MM.1S (cell line): ENCODE results near the gene PCDH19.

ENCODE experiments used
- DNase-seq: peaks from one replicate; pipeline ENCODE4 v3.0.0-alpha.2; 2015
- H2AFZ ChIP-seq: fragments of 300-600 bp; sonication (generic); 2 replicates; pipeline ENCODE4 v1.6.0; 2016; ENCODE audit warnings: antibody characterized with exemption, low read length
- H3F3A ChIP-seq: fragments of 300-600 bp; sonication (generic); 2 replicates; pipeline ENCODE4 v1.6.1; 2016; ENCODE audit warnings: mild to moderate bottlenecking, antibody characterized with exemption, low read length, moderate library complexity, mixed read lengths; ENCODE audit not compliant: insufficient read depth
- H3K27ac ChIP-seq: fragments of 300-600 bp; sonication (generic); 2 replicates; pipeline ENCODE4 v1.5.1; 2016; ENCODE audit warnings: mild to moderate bottlenecking, low read length
- H3K27me3 ChIP-seq: fragments of 300-600 bp; sonication (generic); replicated peaks from 2 replicates; pipeline ENCODE4 v1.6.0; 2016; ENCODE audit warnings: low read length; ENCODE audit not compliant: insufficient read depth
- H3K36me3 ChIP-seq: fragments of 300-600 bp; sonication (generic); replicated peaks from 2 replicates; pipeline ENCODE4 v1.6.1; 2016; ENCODE audit warnings: mild to moderate bottlenecking, low read length, mixed read lengths; ENCODE audit not compliant: insufficient read depth
- H3K4me1 ChIP-seq: fragments of 300-600 bp; sonication (generic); 2 replicates; pipeline ENCODE4 v1.6.1; 2016; ENCODE audit warnings: low read length, mixed read lengths
- H3K4me2 ChIP-seq: fragments of 300-600 bp; sonication (generic); 2 replicates; pipeline ENCODE4 v1.6.0; 2016; ENCODE audit warnings: low read depth, low read length
- H3K4me3 ChIP-seq: fragments of 300-600 bp; sonication (generic); 2 replicates; pipeline ENCODE4 v1.5.1; 2016; ENCODE audit warnings: low read length, mixed read lengths
- H3K79me2 ChIP-seq: fragments of 300-600 bp; sonication (generic); 2 replicates; pipeline ENCODE4 v1.6.1; 2016; ENCODE audit warnings: mixed run types, low read length, mixed read lengths
- H3K9ac ChIP-seq: fragments of 300-600 bp; sonication (generic); 2 replicates; pipeline ENCODE4 v1.6.1; 2016; ENCODE audit warnings: low read length, mixed read lengths
- H3K9me2 ChIP-seq: fragments of 300-600 bp; sonication (generic); replicated peaks from 2 replicates; pipeline ENCODE4 v1.6.1; 2016; ENCODE audit warnings: mild to moderate bottlenecking, low read length, mixed read lengths; ENCODE audit not compliant: insufficient read depth
- H3K9me3 ChIP-seq: fragments of 300-600 bp; sonication (generic); replicated peaks from 2 replicates; pipeline ENCODE4 v1.6.1; 2016; ENCODE audit warnings: mild to moderate bottlenecking, low read length, mixed read lengths; ENCODE audit not compliant: insufficient read depth
- H4K20me1 ChIP-seq: fragments of 300-600 bp; sonication (generic); 2 replicates; pipeline ENCODE4 v1.6.1; 2016; ENCODE audit warnings: mild to moderate bottlenecking, low read length, moderate library complexity, mixed read lengths; ENCODE audit not compliant: insufficient read depth
- CTCF ChIP-seq: fragments of 300-600 bp; sonication (generic); IDR thresholded peaks from 2 replicates; pipeline ENCODE4 v1.5.1; 2016; ENCODE audit warnings: antibody characterized with exemption, low read length, mixed read lengths
- EZH2 ChIP-seq: fragments of 300-600 bp; sonication (generic); optimal IDR thresholded peaks from 2 replicates; pipeline ENCODE3; 2017; ENCODE audit warnings: low read depth, mild to moderate bottlenecking, antibody characterized with exemption, low read length, mixed read lengths
- EZH2phosphoT487 ChIP-seq: fragments of 300-600 bp; sonication (generic); IDR thresholded peaks from 2 replicates; pipeline ENCODE4 v1.6.1; 2018; ENCODE audit warnings: antibody characterized with exemption, low read length

Gene PCDH19

GRCh38 chrX:100408713-100409609 lies 1.1 kb downstream of the PCDH19 start:
- Histone ChIP-seq H3K4me2 (peak overlapping the region; percentile 74), H3K4me1 (no peaks in the 10 kb centered on the region), H3K9me3 (no peaks in the 10 kb centered on the region), H2AFZ (no peak overlapping the region), H3K36me3 (no peaks in the 10 kb centered on the region), H3K79me2 (no peaks in the 10 kb centered on the region), H3K27ac (no peak overlapping the region), H3F3A (no peaks in the 10 kb centered on the region), H3K9me2 (no peaks in the 10 kb centered on the region), H3K27me3 (peaks cover 5% of the 10 kb centered on the region), H4K20me1 (no peaks in the 10 kb centered on the region), H3K9ac (no peak overlapping the region), H3K4me3 (peak overlapping the region; percentile 58)
- TF ChIP-seq CTCF (no peak), EZH2 (no peak), EZH2phosphoT487 (no peak)
- DNase-seq, result no peak

- Histone ChIP-seq H3K36me3 (no peaks in the 10 kb centered on the region), H3K9me3 (no peaks in the 10 kb centered on the region), H3K79me2 (no peaks in the 10 kb centered on the region), H3K4me3 (no peak overlapping the region), H3K27ac (no peak overlapping the region), H3K27me3 (peaks cover 5% of the 10 kb centered on the region), H4K20me1 (no peaks in the 10 kb centered on the region), H3K9ac (no peak overlapping the region), H2AFZ (no peak overlapping the region), H3K4me1 (no peaks in the 10 kb centered on the region), H3K4me2 (no peak overlapping the region), H3F3A (no peaks in the 10 kb centered on the region), H3K9me2 (no peaks in the 10 kb centered on the region)
- TF ChIP-seq EZH2phosphoT487 (no peak), CTCF (no peak), EZH2 (no peak)
- no peak for DNase-seq
These were observed 2.0 kb downstream of the PCDH19 start for GRCh38 chrX:100407784-100408712.

- Histone ChIP-seq H3K4me3 (no peak overlapping the region), H3K9ac (no peak overlapping the region), H3K27ac (no peak overlapping the region), H3K9me3 (no peaks in the 10 kb centered on the region), H3K4me1 (no peaks in the 10 kb centered on the region), H3K4me2 (no peak overlapping the region), H2AFZ (no peak overlapping the region), H3F3A (no peaks in the 10 kb centered on the region), H3K27me3 (peaks cover 5% of the 10 kb centered on the region), H3K36me3 (no peaks in the 10 kb centered on the region), H3K9me2 (no peaks in the 10 kb centered on the region), H4K20me1 (no peaks in the 10 kb centered on the region), H3K79me2 (no peaks in the 10 kb centered on the region)
- TF ChIP-seq EZH2phosphoT487 (no peak), EZH2 (no peak), CTCF (no peak)
- no peak for DNase-seq
These were observed 2.8 kb downstream of the PCDH19 start for GRCh38 chrX:100407147-100407783.
